ENCODE data around the gene ATP5MG. TPM values are rescaled to one million over a fixed set of nuclear protein-coding genes. Genes with fewer than 3 reads are reported as not detected.
"Not testable (repeated sequence)": the region's sequence is repeated elsewhere in the genome, so short reads cannot be mapped to it uniquely, and the experiment has no call there.

ATP5MG gene
- total RNA-seq, 1 donor from 2014 or later: 199 TPM

GRCh38 chr11:118415739-118416068, 14.3 kb downstream of the ATP5MG start:
- H3K9me3 Mint-ChIP-seq: no peaks in the 10 kb centered on the region
- TF ChIP-seq CTCF (IDR thresholded peaks at IDR 0.05): no peak
- H3K36me3 Mint-ChIP-seq (ENCODE audit: low read depth): peaks cover 6% of the 10 kb centered on the region
- CTCF ChIA-PET: no interaction called here
- no peak for ATAC-seq (ENCODE audit: low read depth)
- intact Hi-C loops (cut with micrococcal nuclease): no loop called here
- no peak for DNase-seq
- H3K27me3 Mint-ChIP-seq: no peaks in the 10 kb centered on the region
- peaks cover 3% of the 10 kb centered on the region for H3K4me1 Mint-ChIP-seq
- H3K27ac Mint-ChIP-seq: no peak overlapping the region
- no peak overlapping the region for H3K4me3 Mint-ChIP-seq
- POLR2A ChIA-PET: interaction anchor here (0.6 kb wide), 1 partner anchor 19 kb away, joined by 4 read pairs; no protein-coding TSS in a partner anchor

- DNase-seq; intact Hi-C loops (cut with micrococcal nuclease): not testable (repeated sequence)
Observed at GRCh38 chr11:118416900-118417299, 15.5 kb downstream of the ATP5MG start.

DNA sequence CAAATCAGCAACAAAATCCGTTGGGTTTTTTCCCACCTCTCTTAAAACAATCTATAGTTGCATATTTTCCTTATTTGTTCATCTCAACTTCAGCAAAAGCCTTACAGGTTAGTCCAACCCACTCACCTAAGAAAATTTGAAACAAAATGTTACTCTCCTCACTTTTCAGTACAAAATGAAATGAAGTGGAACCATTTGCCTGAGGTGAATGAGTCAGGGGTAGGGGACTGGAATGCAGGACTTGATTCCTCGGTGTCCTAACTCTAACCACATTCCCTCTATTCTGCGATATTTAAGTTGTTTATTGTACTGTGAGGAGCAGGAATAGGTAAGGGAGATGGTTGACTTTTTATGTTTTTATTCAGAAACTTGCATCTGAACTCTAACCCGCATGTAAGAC, 16.4 kb downstream of the ATP5MG start:
- DNase-seq: no peak
- POLR2A ChIA-PET: interaction anchor here (1.0 kb wide), 1 partner anchor 667 kb away, joined by 3 read pairs; the partner anchor contains the start of gene HMBS

More at GRCh38 chr11:118416900-118417299, 15.5 kb downstream of the ATP5MG start:
- CTCF ChIA-PET; POLR2A ChIA-PET; H3K4me3 Mint-ChIP-seq; H3K27ac Mint-ChIP-seq; ATAC-seq (ENCODE audit: low read depth); H3K4me1 Mint-ChIP-seq; H3K36me3 Mint-ChIP-seq (ENCODE audit: low read depth); H3K9me3 Mint-ChIP-seq; H3K27me3 Mint-ChIP-seq: not testable (repeated sequence)

DNA sequence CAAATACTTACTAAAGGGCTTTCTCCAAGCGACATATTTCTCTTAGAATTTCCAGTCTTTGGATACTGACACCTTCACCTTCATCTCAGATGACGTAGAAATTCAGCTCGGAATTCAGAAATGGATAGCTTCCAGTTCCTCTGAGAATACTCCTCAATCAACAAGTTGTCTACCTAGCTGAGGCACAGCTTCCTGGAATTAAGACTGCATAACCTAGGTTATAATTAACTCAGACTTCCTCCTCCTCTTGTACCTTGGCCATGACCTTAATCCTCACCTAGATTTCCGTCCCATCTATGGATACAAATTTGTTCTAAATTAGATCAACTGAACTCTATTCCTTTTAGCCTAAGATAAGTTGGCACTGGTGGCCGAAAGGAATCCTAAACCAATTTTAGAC, 17.4 kb downstream of the ATP5MG start:
- intact Hi-C loops (cut with micrococcal nuclease): no loop called here
- DNase-seq (no peak), ATAC-seq (ENCODE audit: low read depth) (no peak)
- H3K27me3 Mint-ChIP-seq: no peaks in the 10 kb centered on the region
- no peak overlapping the region for H3K4me3 Mint-ChIP-seq
- H3K9me3 Mint-ChIP-seq: no peaks in the 10 kb centered on the region
- no peaks in the 10 kb centered on the region for H3K4me1 Mint-ChIP-seq
- no peaks in the 10 kb centered on the region for H3K36me3 Mint-ChIP-seq (ENCODE audit: low read depth)
- TF ChIP-seq CTCF (IDR thresholded peaks at IDR 0.05): no peak
- H3K27ac Mint-ChIP-seq: no peak overlapping the region
- CTCF ChIA-PET: no interaction called here
- POLR2A ChIA-PET: interaction anchor here (1.0 kb wide), 1 partner anchor 666 kb away, joined by 3 read pairs; the partner anchor contains the start of gene HMBS

More for the DNA sequence above, 16.4 kb downstream of the ATP5MG start:
- Mint-ChIP-seq H3K36me3 (ENCODE audit: low read depth) (no peaks in the 10 kb centered on the region), H3K27ac (no peak overlapping the region), H3K4me3 (no peak overlapping the region), H3K4me1 (no peaks in the 10 kb centered on the region), H3K27me3 (no peaks in the 10 kb centered on the region), H3K9me3 (no peaks in the 10 kb centered on the region)
- CTCF ChIA-PET: no interaction called here
- intact Hi-C loops (cut with micrococcal nuclease): no loop called here
- no peak for ATAC-seq (ENCODE audit: low read depth)
- no peak for TF ChIP-seq CTCF (IDR thresholded peaks at IDR 0.05)

- H3K4me3 Mint-ChIP-seq: no peak overlapping the region
- no peak for DNase-seq
- no peaks in the 10 kb centered on the region for H3K4me1 Mint-ChIP-seq
- H3K9me3 Mint-ChIP-seq: no peaks in the 10 kb centered on the region
- CTCF ChIA-PET: interaction anchor here (2.4 kb wide), 1 partner anchor 61 kb away, joined by 7 read pairs; no protein-coding TSS in a partner anchor
- intact Hi-C loops (cut with micrococcal nuclease): no loop called here
- no peak for TF ChIP-seq CTCF (IDR thresholded peaks at IDR 0.05)
- ATAC-seq (ENCODE audit: low read depth): no peak
- no peaks in the 10 kb centered on the region for H3K27me3 Mint-ChIP-seq
- H3K27ac Mint-ChIP-seq: no peak overlapping the region
- no peaks in the 10 kb centered on the region for H3K36me3 Mint-ChIP-seq (ENCODE audit: low read depth)
- POLR2A ChIA-PET: interaction anchor here (0.9 kb wide), 1 partner anchor 77 kb away, joined by 3 read pairs; no protein-coding TSS in a partner anchor
Observed at GRCh38 chr11:118427707-118428106, 26.3 kb downstream of the ATP5MG start.

GRCh38 chr11:118430956-118431355, 29.6 kb downstream of the ATP5MG start:
- Mint-ChIP-seq H3K4me1 (peaks cover 9% of the 10 kb centered on the region), H3K27ac (no peak overlapping the region), H3K36me3 (ENCODE audit: low read depth) (peaks cover 5% of the 10 kb centered on the region), H3K27me3 (no peaks in the 10 kb centered on the region), H3K9me3 (no peaks in the 10 kb centered on the region), H3K4me3 (no peak overlapping the region)
- ChIA-PET POLR2A (interaction anchor here (1.3 kb wide), 1 partner anchor 29 kb away, joined by 3 read pairs; no protein-coding TSS in a partner anchor), CTCF (interaction anchor here (1.1 kb wide), 1 partner anchor 57 kb away, joined by 4 read pairs; no protein-coding TSS in a partner anchor)
- intact Hi-C loops (cut with micrococcal nuclease): loop anchor here (10.0 kb wide), 1 partner anchor 1196 kb away; the partner anchor contains the start of genes PCSK7 and RNF214
- DNase-seq: no peak
- no peak for ATAC-seq (ENCODE audit: low read depth)
- TF ChIP-seq CTCF (IDR thresholded peaks at IDR 0.05): no peak
